Mesothelial cell of epicardium (in vitro differentiated cells): ENCODE results near the gene ZNF134. TPM values are rescaled to one million over a fixed set of nuclear protein-coding genes. Genes with fewer than 3 reads are reported as not detected.

Source experiments
- DNase-seq, 2 experiments: peaks; one replicate each; pipeline ENCODE4 v3.0.0; 2021; ENCODE audit warnings: low spot score in 2 of 2; ENCODE audit not compliant: unreplicated experiment in 2 of 2
- H3K27ac Mint-ChIP-seq: 2 replicates; pipeline ENCODE4 v1.8.0; 2021; ENCODE audit warnings: mixed read lengths
- H3K27me3 Mint-ChIP-seq: 2 replicates; pipeline ENCODE4 v1.8.0; 2021; ENCODE audit warnings: low read depth, mixed read lengths
- H3K36me3 Mint-ChIP-seq: 2 replicates; pipeline ENCODE4 v1.8.0; 2021; ENCODE audit warnings: mixed read lengths
- H3K4me1 Mint-ChIP-seq: 2 replicates; pipeline ENCODE4 v1.8.0; 2021; ENCODE audit warnings: mixed read lengths
- H3K4me3 Mint-ChIP-seq: 2 replicates; pipeline ENCODE4 v1.8.0; 2021; ENCODE audit warnings: mild to moderate bottlenecking, moderate library complexity, mixed read lengths
- H3K9me3 Mint-ChIP-seq: 2 replicates; pipeline ENCODE4 v1.8.0; 2021; ENCODE audit warnings: mixed read lengths
- total RNA-seq: library from RNA; stranded (reverse); gene quantifications from 3 replicates; pipeline ENCODE4 v1.2.1, GENCODE V29; 2021
- TF ChIP-seq, protein P1 (sequence below): fragments of 200-600 bp; sonication (generic); IDR thresholded peaks from one replicate; pipeline ENCODE4 v1.5.0; 2021; ENCODE audit warnings: antibody characterized with exemption; ENCODE audit not compliant: unreplicated experiment

ZNF134 gene
- total RNA-seq, 1 donor from 2014 or later: 33.5 TPM

DNA sequence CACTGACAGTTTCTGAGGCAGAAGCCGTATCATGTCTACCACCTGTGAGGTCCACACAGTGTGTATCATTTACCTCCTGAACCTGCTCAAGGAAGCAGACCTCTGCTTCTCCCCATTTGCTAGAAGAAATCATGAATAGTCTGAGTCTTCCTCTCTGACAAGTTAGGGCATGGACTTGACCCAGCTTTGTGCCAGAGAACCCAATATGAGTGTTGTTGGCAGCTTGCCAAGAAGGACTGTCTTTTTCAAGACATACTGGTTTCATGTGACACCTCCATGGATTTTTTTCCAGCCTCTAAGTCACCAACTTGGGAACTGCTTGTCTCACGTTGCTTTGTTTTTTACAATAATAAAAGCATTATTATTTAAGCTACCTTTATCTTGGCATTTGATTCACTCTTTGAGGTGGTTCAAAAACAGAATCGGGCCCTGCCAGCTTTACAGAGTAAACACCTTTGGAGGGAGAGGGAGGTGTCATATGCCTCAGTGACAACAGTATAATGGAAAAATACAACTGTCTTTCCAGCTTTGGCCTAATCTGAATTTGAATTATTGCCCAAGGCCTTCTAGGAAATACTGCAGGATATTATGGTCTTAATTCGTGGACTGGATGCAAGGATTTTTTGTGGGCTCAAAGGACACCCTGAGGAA lies 28.5 kb downstream of the ZNF134 start:
- H3K27me3 Mint-ChIP-seq: no peaks in the 10 kb centered on the region
- peaks cover 70% of the 10 kb centered on the region for H3K9me3 Mint-ChIP-seq
- no peak for DNase-seq
- TF ChIP-seq, protein P1, sequence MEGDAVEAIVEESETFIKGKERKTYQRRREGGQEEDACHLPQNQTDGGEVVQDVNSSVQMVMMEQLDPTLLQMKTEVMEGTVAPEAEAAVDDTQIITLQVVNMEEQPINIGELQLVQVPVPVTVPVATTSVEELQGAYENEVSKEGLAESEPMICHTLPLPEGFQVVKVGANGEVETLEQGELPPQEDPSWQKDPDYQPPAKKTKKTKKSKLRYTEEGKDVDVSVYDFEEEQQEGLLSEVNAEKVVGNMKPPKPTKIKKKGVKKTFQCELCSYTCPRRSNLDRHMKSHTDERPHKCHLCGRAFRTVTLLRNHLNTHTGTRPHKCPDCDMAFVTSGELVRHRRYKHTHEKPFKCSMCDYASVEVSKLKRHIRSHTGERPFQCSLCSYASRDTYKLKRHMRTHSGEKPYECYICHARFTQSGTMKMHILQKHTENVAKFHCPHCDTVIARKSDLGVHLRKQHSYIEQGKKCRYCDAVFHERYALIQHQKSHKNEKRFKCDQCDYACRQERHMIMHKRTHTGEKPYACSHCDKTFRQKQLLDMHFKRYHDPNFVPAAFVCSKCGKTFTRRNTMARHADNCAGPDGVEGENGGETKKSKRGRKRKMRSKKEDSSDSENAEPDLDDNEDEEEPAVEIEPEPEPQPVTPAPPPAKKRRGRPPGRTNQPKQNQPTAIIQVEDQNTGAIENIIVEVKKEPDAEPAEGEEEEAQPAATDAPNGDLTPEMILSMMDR: no peak
- no peaks in the 10 kb centered on the region for H3K4me1 Mint-ChIP-seq
- H3K36me3 Mint-ChIP-seq: peaks cover 66% of the 10 kb centered on the region
- no peak overlapping the region for H3K4me3 Mint-ChIP-seq
- no peak overlapping the region for H3K27ac Mint-ChIP-seq

DNA sequence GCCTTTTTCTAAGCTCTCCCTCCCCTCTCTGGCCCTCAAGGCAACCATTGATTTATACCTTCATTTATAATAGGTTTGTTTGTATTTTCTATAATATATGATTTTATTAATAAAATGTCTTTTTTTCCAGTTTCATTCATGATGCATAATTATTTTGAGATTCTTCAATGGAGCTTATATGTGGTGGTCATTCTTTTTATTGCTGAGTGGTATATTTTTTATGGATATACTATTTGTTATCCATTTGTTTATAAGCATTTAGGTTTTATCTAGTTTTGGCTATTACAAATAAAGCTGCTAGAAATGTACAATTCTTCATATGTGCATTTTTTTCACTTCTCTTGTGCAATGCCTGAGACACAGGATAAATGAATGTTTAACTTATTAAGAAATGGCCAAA lies 29.7 kb downstream of the ZNF134 start:
- TF ChIP-seq, protein P1: no peak
- Mint-ChIP-seq H3K9me3 (peaks cover 63% of the 10 kb centered on the region), H3K36me3 (peaks cover 57% of the 10 kb centered on the region), H3K4me1 (no peaks in the 10 kb centered on the region), H3K27ac (no peak overlapping the region), H3K4me3 (no peak overlapping the region), H3K27me3 (no peaks in the 10 kb centered on the region)
- DNase-seq: no peak

DNA sequence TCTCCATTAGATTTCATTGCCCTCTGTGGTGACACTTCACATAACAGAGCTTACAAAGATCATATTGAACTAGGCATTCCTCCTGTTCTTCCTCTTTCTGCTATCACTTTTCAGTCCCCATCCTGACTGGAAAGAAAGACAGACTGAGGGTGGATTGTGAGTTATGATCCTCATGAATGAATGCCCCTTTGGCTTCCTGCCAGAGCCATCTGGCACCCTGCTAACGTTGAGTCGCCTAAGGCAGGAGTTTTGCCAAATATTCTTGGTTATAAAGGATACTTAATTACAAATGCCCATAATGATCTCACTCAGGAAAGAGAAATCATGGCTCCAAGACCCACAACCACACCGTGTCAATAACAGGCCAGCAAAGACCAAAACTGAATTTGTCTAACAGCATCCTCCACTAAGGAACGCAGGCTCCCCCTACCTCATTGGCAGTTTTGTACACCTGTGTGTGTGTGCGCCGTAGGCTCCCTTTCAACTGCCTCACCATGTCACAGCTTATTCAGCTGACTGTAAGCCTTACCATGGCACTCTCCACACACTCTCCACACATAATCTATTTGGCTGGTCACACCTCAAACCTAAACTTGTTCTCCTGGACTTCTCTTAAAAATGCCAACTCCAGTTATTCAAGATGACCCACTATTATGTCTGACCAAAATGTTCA lies 34.4 kb downstream of the ZNF134 start:
- TF ChIP-seq, protein P1: no peak
- peaks cover 45% of the 10 kb centered on the region for H3K9me3 Mint-ChIP-seq
- no peak overlapping the region for H3K27ac Mint-ChIP-seq
- no peak for DNase-seq
- H3K36me3 Mint-ChIP-seq: peaks cover 10% of the 10 kb centered on the region
- no peaks in the 10 kb centered on the region for H3K27me3 Mint-ChIP-seq
- H3K4me3 Mint-ChIP-seq: no peak overlapping the region
- H3K4me1 Mint-ChIP-seq: no peaks in the 10 kb centered on the region

DNA sequence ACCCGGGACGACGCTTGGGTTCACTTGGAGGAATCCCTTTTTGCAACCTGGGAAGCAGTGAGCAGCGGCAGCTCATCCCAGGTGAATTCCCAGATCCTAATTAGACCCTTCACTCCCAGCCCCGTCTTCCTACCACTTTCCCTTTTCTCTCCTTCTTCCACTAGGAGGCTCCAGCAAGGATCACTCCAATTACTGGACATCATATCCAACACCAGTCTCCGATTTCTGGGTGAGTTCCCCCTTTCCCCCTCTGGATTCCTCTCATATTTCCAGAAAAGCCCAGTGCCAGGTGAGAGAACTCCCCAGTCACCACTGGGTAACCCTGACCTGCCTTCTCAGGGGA lies 37.6 kb downstream of the ZNF134 start:
- Mint-ChIP-seq H3K4me1 (no peaks in the 10 kb centered on the region), H3K4me3 (no peak overlapping the region), H3K27me3 (peaks cover 5% of the 10 kb centered on the region), H3K36me3 (no peaks in the 10 kb centered on the region), H3K27ac (no peak overlapping the region), H3K9me3 (peaks cover 49% of the 10 kb centered on the region)
- no peak for DNase-seq
- TF ChIP-seq, protein P1: no peak

DNA sequence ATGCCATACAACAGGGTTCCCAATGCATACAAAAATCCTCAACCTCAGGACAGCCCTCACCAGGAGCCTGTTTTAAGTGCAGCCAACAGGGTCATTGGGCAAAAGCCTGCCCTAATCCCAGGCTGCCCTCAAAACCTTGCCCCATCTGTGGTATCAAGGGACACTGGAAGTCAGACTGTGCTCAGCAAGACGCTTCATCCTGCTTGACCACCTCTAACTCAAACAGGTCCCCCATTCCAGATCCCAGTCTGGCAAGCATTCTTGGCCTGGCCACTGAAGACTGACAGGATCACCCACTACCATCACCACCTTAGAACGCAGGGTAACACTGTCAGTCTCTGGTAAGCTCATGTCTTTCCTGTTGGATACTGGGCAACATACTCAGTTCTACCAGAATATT lies 39.6 kb downstream of the ZNF134 start:
- Mint-ChIP-seq H3K4me3 (no peak overlapping the region), H3K36me3 (no peaks in the 10 kb centered on the region), H3K4me1 (no peaks in the 10 kb centered on the region), H3K9me3 (peaks cover 41% of the 10 kb centered on the region), H3K27me3 (peaks cover 12% of the 10 kb centered on the region), H3K27ac (no peak overlapping the region)
- TF ChIP-seq, protein P1: no peak
- DNase-seq: no peak
